ENCODE measurements around the gene ZNF316. TPM values are rescaled to one million over a fixed set of nuclear protein-coding genes. Genes with fewer than 3 reads are reported as not detected.
"Not testable (repeated sequence)": the region's sequence is repeated elsewhere in the genome, so short reads cannot be mapped to it uniquely, and the experiment has no call there.

ZNF316 gene
- total and polyA plus RNA-seq, 4 donors, result 20.9 to 38.5 (median 24.0) TPM

DNA sequence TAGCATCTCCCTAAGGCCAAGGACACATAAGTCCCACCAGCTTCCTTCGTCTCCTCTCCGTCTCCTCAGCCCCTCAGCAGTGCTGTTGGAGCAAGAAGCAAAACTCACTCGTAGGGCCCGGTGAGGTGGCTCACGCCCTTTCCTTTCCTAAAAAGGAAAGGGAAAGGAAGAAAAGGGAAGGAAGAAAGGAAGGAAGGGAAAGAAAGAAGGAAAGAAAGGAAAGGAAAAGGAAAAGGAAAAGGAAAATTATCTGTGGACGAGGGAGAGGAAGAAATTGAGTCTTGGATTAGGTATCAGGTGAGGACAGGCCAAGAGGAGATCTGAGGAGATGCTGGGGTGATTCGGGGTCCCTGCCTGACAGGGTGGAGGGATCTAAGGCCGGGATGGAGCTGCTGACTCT is 3.1 kb upstream of the ZNF316 start:
- Histone ChIP-seq H3K9ac (ENCODE audit: insufficient read depth in 1 of 2, low read length in 2 of 2) (no peak overlapping the region), H3K4me1 (ENCODE audit: control insufficient read depth in 5 of 5, insufficient read depth in 5 of 5, low read length in 5 of 5) (peaks cover 0 to 18% (median 4%) of the 10 kb centered on the region in 5 donors), H3K4me3 (no peak overlapping the region), H3K36me3 (ENCODE audit: control insufficient read depth in 4 of 4, insufficient read depth in 4 of 4, low read length in 4 of 4) (no peaks in the 10 kb centered on the region), H3K27me3 (ENCODE audit: control insufficient read depth in 3 of 3, insufficient read depth in 3 of 3, low read length in 2 of 3) (no peaks in the 10 kb centered on the region), H3K27ac (ENCODE audit: low read depth in 1 of 2, low read length in 1 of 2) (no peak overlapping the region), H3K9me3 (ENCODE audit: control insufficient read depth in 4 of 4, insufficient read depth in 3 of 4, low read length in 3 of 4) (no peaks in the 10 kb centered on the region)
- 81 to 84% methylated on average over 8 of the region's 8 CpGs for WGBS, 2 donors
- TF ChIP-seq, protein P1, sequence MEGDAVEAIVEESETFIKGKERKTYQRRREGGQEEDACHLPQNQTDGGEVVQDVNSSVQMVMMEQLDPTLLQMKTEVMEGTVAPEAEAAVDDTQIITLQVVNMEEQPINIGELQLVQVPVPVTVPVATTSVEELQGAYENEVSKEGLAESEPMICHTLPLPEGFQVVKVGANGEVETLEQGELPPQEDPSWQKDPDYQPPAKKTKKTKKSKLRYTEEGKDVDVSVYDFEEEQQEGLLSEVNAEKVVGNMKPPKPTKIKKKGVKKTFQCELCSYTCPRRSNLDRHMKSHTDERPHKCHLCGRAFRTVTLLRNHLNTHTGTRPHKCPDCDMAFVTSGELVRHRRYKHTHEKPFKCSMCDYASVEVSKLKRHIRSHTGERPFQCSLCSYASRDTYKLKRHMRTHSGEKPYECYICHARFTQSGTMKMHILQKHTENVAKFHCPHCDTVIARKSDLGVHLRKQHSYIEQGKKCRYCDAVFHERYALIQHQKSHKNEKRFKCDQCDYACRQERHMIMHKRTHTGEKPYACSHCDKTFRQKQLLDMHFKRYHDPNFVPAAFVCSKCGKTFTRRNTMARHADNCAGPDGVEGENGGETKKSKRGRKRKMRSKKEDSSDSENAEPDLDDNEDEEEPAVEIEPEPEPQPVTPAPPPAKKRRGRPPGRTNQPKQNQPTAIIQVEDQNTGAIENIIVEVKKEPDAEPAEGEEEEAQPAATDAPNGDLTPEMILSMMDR (IDR thresholded peaks at IDR 0.05; ENCODE audit: control extremely low read depth, extremely low read depth), result no peak
- DNase-seq (no peak), ATAC-seq (ENCODE audit: insufficient read depth, low FRiP score) (no peak)

DNA sequence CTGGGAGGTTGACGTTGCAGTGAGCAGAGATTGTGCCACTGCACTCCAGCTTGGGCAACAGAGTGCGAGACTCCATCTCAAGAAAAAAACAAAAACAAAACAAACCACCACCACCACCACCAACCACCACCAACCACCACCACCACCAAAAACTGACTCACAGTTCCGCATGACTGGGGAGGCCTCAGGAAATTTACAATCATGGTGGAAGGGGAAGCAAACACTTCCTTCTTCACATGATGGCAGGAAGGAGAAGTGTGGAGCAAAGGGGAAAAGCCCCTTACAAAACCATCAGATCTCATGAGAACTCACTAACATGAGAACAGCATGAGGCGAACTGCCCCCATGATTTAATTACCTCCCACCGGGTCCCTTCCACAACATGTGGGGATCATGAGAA is 2.1 kb upstream of the ZNF316 start:
- ATAC-seq (ENCODE audit: insufficient read depth, low FRiP score); H3K4me3 ChIP-seq; H3K27me3 ChIP-seq (ENCODE audit: control insufficient read depth in 3 of 3, insufficient read depth in 3 of 3, low read length in 2 of 3); DNase-seq; H3K9me3 ChIP-seq (ENCODE audit: control insufficient read depth in 4 of 4, insufficient read depth in 3 of 4, low read length in 3 of 4); H3K36me3 ChIP-seq (ENCODE audit: control insufficient read depth in 4 of 4, insufficient read depth in 4 of 4, low read length in 4 of 4); H3K9ac ChIP-seq (ENCODE audit: insufficient read depth in 1 of 2, low read length in 2 of 2); H3K27ac ChIP-seq (ENCODE audit: low read depth in 1 of 2, low read length in 1 of 2): not testable (repeated sequence)
- WGBS, 2 donors, result 43 to 72% methylated on average over 5 of the region's 5 CpGs
- peaks cover 0 to 18% (median 4%) of the 10 kb centered on the region in 5 donors for H3K4me1 ChIP-seq (ENCODE audit: control insufficient read depth in 5 of 5, insufficient read depth in 5 of 5, low read length in 5 of 5)

DNA sequence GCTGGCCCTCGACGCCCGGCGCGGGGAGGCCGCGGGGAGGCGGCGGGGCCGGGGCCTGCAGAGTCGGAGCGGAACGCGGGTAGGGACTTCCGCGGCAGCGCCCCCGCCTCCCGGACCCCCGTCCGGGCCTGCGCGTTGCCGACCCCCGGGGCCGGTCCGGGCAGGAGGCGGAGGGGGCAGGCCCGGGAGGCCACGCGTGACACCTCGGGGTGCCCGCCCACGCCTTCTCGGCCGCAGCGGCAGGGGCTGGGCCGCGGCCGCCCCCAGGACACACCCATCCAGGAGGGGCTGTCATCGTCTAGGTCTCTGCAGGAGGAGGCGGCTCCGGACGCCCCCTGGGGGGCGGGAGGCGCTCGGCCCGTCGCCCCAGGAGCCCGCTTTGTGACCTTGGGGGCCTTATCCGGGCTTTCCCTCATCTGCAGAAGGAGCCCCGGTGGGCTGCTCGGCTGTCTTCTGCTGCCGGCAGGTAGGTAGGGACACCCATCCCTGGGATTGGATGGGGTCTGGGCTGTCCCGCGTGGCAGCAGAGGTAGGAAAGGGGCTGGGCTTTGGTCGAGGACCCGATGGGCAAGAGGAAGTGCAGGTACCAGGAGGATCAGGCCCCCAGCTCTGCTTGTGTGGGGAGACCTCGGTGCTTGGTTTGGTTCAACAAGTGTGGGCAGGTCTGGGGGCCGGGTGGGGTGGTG is 569 bp downstream of the ZNF316 start:
- Histone ChIP-seq H3K9me3 (ENCODE audit: control insufficient read depth in 4 of 4, insufficient read depth in 3 of 4, low read length in 3 of 4) (no peaks in the 10 kb centered on the region), H3K27me3 (ENCODE audit: control insufficient read depth in 3 of 3, insufficient read depth in 3 of 3, low read length in 2 of 3) (no peaks in the 10 kb centered on the region), H3K36me3 (ENCODE audit: control insufficient read depth in 4 of 4, insufficient read depth in 4 of 4, low read length in 4 of 4) (peaks cover 0 to 20% (median 12%) of the 10 kb centered on the region in 4 donors), H3K4me3 (peak overlapping the region; percentile 82), H3K4me1 (ENCODE audit: control insufficient read depth in 5 of 5, insufficient read depth in 5 of 5, low read length in 5 of 5) (peaks cover 0 to 18% (median 4%) of the 10 kb centered on the region in 5 donors), H3K27ac (ENCODE audit: low read depth in 1 of 2, low read length in 1 of 2) (peak overlapping the region; percentile 46 to 50), H3K9ac (ENCODE audit: insufficient read depth in 1 of 2, low read length in 2 of 2) (peak overlapping the region in 1 of 2 donors; percentile 23)
- DNase-seq (peak; percentile 21 to 43 (median 30)), ATAC-seq (ENCODE audit: insufficient read depth, low FRiP score) (no peak)
- 0 to 2% methylated on average over 40 to 60 of the region's 60 CpGs for WGBS, 2 donors
- TF ChIP-seq, protein P1 (IDR thresholded peaks at IDR 0.05; ENCODE audit: control extremely low read depth, extremely low read depth), result no peak

DNA sequence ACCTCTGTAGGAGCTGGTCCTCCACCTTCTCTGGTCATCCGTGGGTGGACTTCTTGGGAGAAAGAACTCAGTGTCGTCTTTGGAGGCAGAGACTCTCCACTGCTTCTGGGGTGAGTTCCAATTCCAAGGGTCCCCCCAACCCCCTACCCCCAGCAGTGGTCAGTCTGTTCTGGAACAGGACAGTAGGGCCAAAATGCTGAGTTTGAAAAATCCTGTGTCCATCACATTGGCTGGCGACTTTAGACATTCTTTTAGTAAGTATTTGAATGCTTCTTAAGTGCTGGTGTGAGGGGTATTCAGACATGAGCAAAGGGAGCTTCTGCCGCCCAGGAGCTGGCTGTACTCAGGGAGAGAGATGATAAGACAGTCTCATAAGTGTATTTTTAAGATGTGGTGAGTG is 1.9 kb downstream of the ZNF316 start:
- peaks cover 4 to 34% (median 19%) of the 10 kb centered on the region in 4 donors for H3K36me3 ChIP-seq (ENCODE audit: control insufficient read depth in 4 of 4, insufficient read depth in 4 of 4, low read length in 4 of 4)
- DNase-seq (no peak), ATAC-seq (ENCODE audit: insufficient read depth, low FRiP score) (no peak)
- H3K4me3 ChIP-seq, result no peak overlapping the region
- no peak overlapping the region for H3K9ac ChIP-seq (ENCODE audit: insufficient read depth in 1 of 2, low read length in 2 of 2)
- no peak overlapping the region for H3K27ac ChIP-seq (ENCODE audit: low read depth in 1 of 2, low read length in 1 of 2)
- 81 to 89% methylated on average over 4 of the region's 4 CpGs for WGBS, 2 donors
- TF ChIP-seq, protein P1 (IDR thresholded peaks at IDR 0.05; ENCODE audit: control extremely low read depth, extremely low read depth), result no peak
- H3K9me3 ChIP-seq (ENCODE audit: control insufficient read depth in 4 of 4, insufficient read depth in 3 of 4, low read length in 3 of 4), result no peaks in the 10 kb centered on the region
- H3K27me3 ChIP-seq (ENCODE audit: control insufficient read depth in 3 of 3, insufficient read depth in 3 of 3, low read length in 2 of 3), result no peaks in the 10 kb centered on the region
- peaks cover 0 to 18% (median 4%) of the 10 kb centered on the region in 5 donors for H3K4me1 ChIP-seq (ENCODE audit: control insufficient read depth in 5 of 5, insufficient read depth in 5 of 5, low read length in 5 of 5)

Data from lung (tissue), 12 donors.